Peyer's patch (tissue), 4 donors: ENCODE data around the gene TMEM217. TPM values are rescaled to one million over a fixed set of nuclear protein-coding genes. Genes with fewer than 3 reads are reported as not detected.

Experiments
- DNase-seq, 3 donors: peaks; one replicate each; pipeline ENCODE4 v3.0.0-alpha.2; 2017 to 2019
- H3K27ac ChIP-seq, 4 donors: fragments of 200-600 bp; sonication (generic); one replicate each; pipeline ENCODE4 v1.5.1; 2016 to 2019
- H3K27me3 ChIP-seq, 2 donors: fragments of 200-600 bp; sonication (generic); one replicate each; pipeline ENCODE4 v1.5.1; 2019
- H3K36me3 ChIP-seq, 3 donors: fragments of 200-600 bp; sonication (generic); one replicate each; pipeline ENCODE4 v1.5.1; 2016 to 2019
- H3K4me1 ChIP-seq, 4 donors: fragments of 200-600 bp; sonication (generic); one replicate each; pipeline ENCODE4 v1.5.1; 2016 to 2019
- H3K4me3 ChIP-seq, 4 donors: fragments of 200-600 bp; sonication (generic); 1 replicate in 3 of 4; 2 replicates in 1 of 4; pipeline ENCODE4 v1.5.1; 2016 to 2019; ENCODE audit warnings: mild to moderate bottlenecking in 1 of 4
- H3K9me3 ChIP-seq, 4 donors: fragments of 200-600 bp; sonication (generic); one replicate each; pipeline ENCODE4 v1.5.1; 2016 to 2019; ENCODE audit warnings: mild to moderate bottlenecking in 1 of 4
- POLR2A ChIP-seq, 2 donors: fragments of 450-650 bp; IDR thresholded peaks; one replicate each; pipeline ENCODE4 v1.5.1; 2017; ENCODE audit warnings: antibody characterized with exemption in 2 of 2, mild to moderate bottlenecking in 2 of 2, moderate library complexity in 2 of 2
- total RNA-seq, 4 donors: library from RNA; depleted of rRNA; stranded (reverse); fragments of >200 nt; gene quantifications; one replicate each; pipeline ENCODE4 v1.1.0, GENCODE V29; 2016
- TF ChIP-seq, protein P1 (sequence below), 6 experiments: fragments of 450-650 bp in 4 of 6; fragments of 200-600 bp in 2 of 6; sonication (generic) in 1 of 6; IDR thresholded peaks; one replicate each; pipeline ENCODE4 v1.5.1; 2017 to 2019; ENCODE audit warnings: antibody characterized with exemption in 6 of 6, mild to moderate bottlenecking in 3 of 6, moderate library complexity in 1 of 6

Gene TMEM217
- total RNA-seq, 4 donors from 2014 or later: 0.53 TPM; not detected in 3

DNA sequence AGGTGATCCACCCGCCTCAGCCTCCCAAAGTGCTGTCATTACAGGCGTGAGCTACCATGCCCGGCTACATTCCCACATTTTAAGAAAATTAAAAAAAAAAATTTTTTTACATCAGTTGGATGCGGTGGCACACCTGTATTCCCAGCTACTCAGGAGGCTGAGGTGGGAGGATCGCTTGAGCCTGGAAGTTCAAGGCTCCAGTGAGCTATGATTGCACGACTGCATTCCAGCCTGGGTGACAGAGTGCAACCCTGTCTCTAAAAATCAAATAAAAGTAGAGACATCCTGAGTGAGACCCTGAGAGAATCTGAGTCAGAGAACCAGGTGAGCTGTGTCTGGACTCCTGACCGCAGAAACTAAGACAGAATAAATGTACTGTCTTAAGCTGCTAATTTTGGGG lies 49.2 kb downstream of the TMEM217 start:
- Histone ChIP-seq H3K36me3 (no peaks in the 10 kb centered on the region), H3K4me1 (peaks cover 0 to 4% (median 2%) of the 10 kb centered on the region in 4 donors), H3K9me3 (no peaks in the 10 kb centered on the region), H3K4me3 (no peak overlapping the region), H3K27me3 (no peaks in the 10 kb centered on the region), H3K27ac (no peak overlapping the region)
- DNase-seq: no peak
- TF ChIP-seq, protein P1, sequence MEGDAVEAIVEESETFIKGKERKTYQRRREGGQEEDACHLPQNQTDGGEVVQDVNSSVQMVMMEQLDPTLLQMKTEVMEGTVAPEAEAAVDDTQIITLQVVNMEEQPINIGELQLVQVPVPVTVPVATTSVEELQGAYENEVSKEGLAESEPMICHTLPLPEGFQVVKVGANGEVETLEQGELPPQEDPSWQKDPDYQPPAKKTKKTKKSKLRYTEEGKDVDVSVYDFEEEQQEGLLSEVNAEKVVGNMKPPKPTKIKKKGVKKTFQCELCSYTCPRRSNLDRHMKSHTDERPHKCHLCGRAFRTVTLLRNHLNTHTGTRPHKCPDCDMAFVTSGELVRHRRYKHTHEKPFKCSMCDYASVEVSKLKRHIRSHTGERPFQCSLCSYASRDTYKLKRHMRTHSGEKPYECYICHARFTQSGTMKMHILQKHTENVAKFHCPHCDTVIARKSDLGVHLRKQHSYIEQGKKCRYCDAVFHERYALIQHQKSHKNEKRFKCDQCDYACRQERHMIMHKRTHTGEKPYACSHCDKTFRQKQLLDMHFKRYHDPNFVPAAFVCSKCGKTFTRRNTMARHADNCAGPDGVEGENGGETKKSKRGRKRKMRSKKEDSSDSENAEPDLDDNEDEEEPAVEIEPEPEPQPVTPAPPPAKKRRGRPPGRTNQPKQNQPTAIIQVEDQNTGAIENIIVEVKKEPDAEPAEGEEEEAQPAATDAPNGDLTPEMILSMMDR (IDR thresholded peaks at IDR 0.05): no peak

DNA sequence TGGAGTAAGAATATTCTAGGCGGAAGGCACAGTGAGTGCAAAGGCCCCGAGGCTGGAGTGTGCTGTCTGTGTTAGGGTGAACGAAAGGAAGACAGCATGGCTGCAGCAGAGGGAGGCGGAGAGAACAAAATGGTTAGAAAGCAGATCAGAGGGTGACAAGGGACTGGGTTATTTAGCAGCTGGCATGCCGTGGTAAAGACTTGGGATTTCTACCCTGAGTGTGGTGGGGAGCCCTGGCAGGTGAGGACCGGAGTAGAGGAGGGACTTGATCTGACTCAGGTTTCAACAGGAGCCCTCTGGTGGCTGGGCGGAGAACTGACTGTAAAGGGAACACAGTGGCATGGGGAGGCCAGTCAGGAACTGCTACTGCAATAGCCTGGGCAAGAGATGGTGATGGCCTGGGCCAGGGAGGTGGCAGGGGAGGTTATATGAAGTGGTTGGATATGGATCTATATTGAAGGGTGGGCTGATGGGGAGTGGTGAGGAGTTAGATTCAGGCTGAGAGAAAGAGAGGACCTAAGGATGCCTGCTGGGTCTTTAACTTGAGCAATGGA lies 50.0 kb downstream of the TMEM217 start:
- H3K9me3 ChIP-seq: no peaks in the 10 kb centered on the region
- H3K27ac ChIP-seq: no peak overlapping the region
- no peaks in the 10 kb centered on the region for H3K36me3 ChIP-seq
- no peaks in the 10 kb centered on the region for H3K27me3 ChIP-seq
- peak; percentile 89 to 97 (median 93) for DNase-seq
- TF ChIP-seq, protein P1 (IDR thresholded peaks at IDR 0.05): peak; percentile 75 to 93 (median 88)
- no peak for TF ChIP-seq POLR2A (IDR thresholded peaks at IDR 0.05)
- peaks cover 0 to 11% (median 3%) of the 10 kb centered on the region in 4 donors for H3K4me1 ChIP-seq
- H3K4me3 ChIP-seq: no peak overlapping the region

DNA sequence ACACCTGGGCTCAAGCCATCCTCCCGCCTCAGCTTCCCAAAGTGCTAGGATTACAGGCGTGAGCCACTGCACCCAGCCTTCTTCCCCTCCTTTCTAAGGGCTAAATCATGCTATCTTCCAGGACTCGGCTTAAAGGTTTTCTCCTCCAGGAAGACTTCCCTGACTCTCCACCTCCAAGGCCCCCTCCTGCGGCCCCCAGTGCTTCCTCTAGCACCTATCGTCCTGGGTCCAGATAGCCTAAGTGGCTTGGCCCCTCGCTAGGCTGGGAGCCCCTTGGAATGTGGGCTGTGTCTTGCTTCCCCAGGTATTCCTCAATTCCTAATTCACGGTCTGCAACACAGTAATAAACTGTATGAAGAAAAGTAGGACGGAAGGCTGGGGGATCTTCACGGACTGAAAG lies 51.3 kb downstream of the TMEM217 start:
- Histone ChIP-seq H3K27me3 (no peaks in the 10 kb centered on the region), H3K4me3 (no peak overlapping the region), H3K36me3 (no peaks in the 10 kb centered on the region), H3K9me3 (no peaks in the 10 kb centered on the region), H3K27ac (no peak overlapping the region), H3K4me1 (peaks cover 0 to 24% (median 6%) of the 10 kb centered on the region in 4 donors)
- DNase-seq: peak in 1 of 3 donors; percentile 31
- TF ChIP-seq POLR2A (IDR thresholded peaks at IDR 0.05): no peak
- TF ChIP-seq, protein P1 (IDR thresholded peaks at IDR 0.05): no peak

DNA sequence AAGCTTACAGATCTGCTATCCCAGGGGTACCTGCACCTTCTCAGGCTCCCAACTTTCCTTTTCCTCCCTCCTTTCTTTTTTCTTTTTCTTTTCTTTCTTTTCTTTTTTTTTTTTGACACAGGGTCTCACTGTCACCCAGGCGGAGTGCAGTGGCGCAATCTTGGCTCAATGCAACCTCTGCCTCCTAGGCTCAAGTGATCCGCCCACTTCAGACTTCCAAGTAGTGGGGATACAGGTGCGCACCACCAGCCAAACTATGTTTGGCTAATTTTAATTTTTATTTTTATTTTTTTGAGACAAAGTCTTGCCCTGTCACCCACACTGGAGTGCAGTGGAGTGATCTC lies 52.0 kb downstream of the TMEM217 start:
- Histone ChIP-seq H3K4me3 (no peak overlapping the region), H3K27ac (no peak overlapping the region), H3K9me3 (no peaks in the 10 kb centered on the region), H3K36me3 (no peaks in the 10 kb centered on the region), H3K27me3 (no peaks in the 10 kb centered on the region), H3K4me1 (peaks cover 0 to 26% (median 6%) of the 10 kb centered on the region in 4 donors)
- DNase-seq: peak in 1 of 3 donors; percentile 42
- TF ChIP-seq POLR2A (IDR thresholded peaks at IDR 0.05): no peak
- TF ChIP-seq, protein P1 (IDR thresholded peaks at IDR 0.05): no peak

DNA sequence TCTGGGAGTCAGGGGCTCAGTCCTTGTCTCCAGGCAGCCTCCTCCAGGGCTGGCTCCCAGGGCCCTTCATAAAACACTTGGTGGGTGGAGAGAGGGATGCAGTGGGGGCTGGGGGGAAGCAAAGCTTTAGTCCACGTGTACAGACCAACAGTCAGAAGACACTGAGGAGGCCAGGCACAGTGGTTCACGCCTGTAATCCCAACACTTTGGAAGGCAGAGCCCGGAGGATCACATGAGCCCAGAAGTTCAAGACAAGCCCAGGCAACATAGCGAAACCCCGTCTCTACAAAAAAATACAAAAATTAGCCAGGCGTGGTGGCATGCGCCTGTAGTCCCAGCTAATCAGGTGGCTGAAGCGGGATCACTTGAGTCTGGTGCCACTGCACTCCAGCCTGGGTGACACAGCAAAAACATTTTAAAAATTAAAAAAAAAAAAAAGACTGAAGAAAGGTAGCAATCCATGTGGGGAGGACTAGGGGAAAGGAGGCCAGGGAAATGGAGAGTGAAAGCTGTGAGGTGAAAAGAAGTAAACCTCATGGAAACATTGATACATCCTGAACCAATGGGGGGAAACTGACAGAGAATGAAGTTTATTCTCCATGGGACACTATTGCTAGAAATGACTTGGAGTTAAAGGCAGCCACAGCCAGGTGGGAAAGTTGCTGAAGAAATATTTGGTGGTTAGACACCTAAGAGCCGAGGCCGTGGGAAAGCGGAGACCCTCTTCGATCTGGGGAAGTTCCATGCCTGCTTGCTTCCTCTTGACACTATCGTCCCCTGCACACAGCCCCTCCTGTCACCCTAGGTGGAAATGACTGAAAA lies 52.6 kb downstream of the TMEM217 start:
- Histone ChIP-seq H3K9me3 (no peaks in the 10 kb centered on the region), H3K27me3 (no peaks in the 10 kb centered on the region), H3K27ac (no peak overlapping the region), H3K4me3 (no peak overlapping the region), H3K36me3 (no peaks in the 10 kb centered on the region), H3K4me1 (peaks cover 0 to 26% (median 6%) of the 10 kb centered on the region in 4 donors)
- DNase-seq: peak in 1 of 3 donors; percentile 34
- TF ChIP-seq, protein P1 (IDR thresholded peaks at IDR 0.05): no peak
- no peak for TF ChIP-seq POLR2A (IDR thresholded peaks at IDR 0.05)
